HG02840 (cell line): Measurements from ENCODE around the gene TLN1.

Experiments used
- ATAC-seq: cut with Tn5 transposase; IDR thresholded peaks from one replicate; pipeline ENCODE4 v1.9.1; 2021; ENCODE audit warnings: mild to moderate bottlenecking, moderate library complexity, moderate number of reproducible peaks; ENCODE audit not compliant: unreplicated experiment, low FRiP score

The TLN1 gene

GRCh38 chr9:35756275-35757225, 24.6 kb upstream of the TLN1 start:
- peak; percentile 52 for ATAC-seq

GRCh38 chr9:35755071-35755470, 23.1 kb upstream of the TLN1 start:
- no peak for ATAC-seq

- ATAC-seq, result no peak
Measured at GRCh38 chr9:35754264-35754663, 22.3 kb upstream of the TLN1 start, which contains the start of gene MSMP. Gene MSMP, minus strand, starts transcription at chr9:35754276. Its CDS starts 147 bp downstream, at chr9:35754129.

GRCh38 chr9:35753466-35753865, 21.5 kb upstream of the TLN1 start:
- no peak for ATAC-seq

- ATAC-seq, result no peak
Measured at GRCh38 chr9:35750256-35750531, 18.2 kb upstream of the TLN1 start.

- peak; percentile 34 for ATAC-seq
Measured at GRCh38 chr9:35749515-35750255, 17.7 kb upstream of the TLN1 start.

GRCh38 chr9:35748858-35749514, 17.0 kb upstream of the TLN1 start, which contains the start of the genes GBA2 and RGP1:
Gene GBA2, minus strand, starts transcription at chr9:35749228. Its CDS starts 524 bp downstream, at chr9:35748704.
Gene RGP1, plus strand, starts transcription at chr9:35749287. Its CDS starts 469 bp downstream, at chr9:35749756.
- ATAC-seq, result peak; percentile 73

- no peak for ATAC-seq
Measured at GRCh38 chr9:35748242-35748857, 16.4 kb upstream of the TLN1 start.

- no peak for ATAC-seq
Measured at GRCh38 chr9:35746583-35746982, 14.6 kb upstream of the TLN1 start.

GRCh38 chr9:35745569-35745968, 13.6 kb upstream of the TLN1 start:
- no peak for ATAC-seq

GRCh38 chr9:35743880-35744518, 12.0 kb upstream of the TLN1 start:
- ATAC-seq, result no peak

- no peak for ATAC-seq
Measured at GRCh38 chr9:35743452-35743851, 11.5 kb upstream of the TLN1 start.

GRCh38 chr9:35741740-35742139, 9.7 kb upstream of the TLN1 start:
- ATAC-seq, result no peak

GRCh38 chr9:35740243-35740642, 8.2 kb upstream of the TLN1 start:
- ATAC-seq, result no peak

GRCh38 chr9:35738924-35739323, 6.9 kb upstream of the TLN1 start:
- no peak for ATAC-seq

GRCh38 chr9:35738186-35738585, 6.2 kb upstream of the TLN1 start:
- no peak for ATAC-seq

GRCh38 chr9:35737143-35737542, 5.1 kb upstream of the TLN1 start:
- no peak for ATAC-seq

- ATAC-seq, result no peak
Measured at GRCh38 chr9:35736201-35736633, 4.2 kb upstream of the TLN1 start.

GRCh38 chr9:35734096-35734495, 2.1 kb upstream of the TLN1 start:
- no peak for ATAC-seq
